Measurements from ENCODE around the gene AXIN1.

Gene AXIN1

DNA sequence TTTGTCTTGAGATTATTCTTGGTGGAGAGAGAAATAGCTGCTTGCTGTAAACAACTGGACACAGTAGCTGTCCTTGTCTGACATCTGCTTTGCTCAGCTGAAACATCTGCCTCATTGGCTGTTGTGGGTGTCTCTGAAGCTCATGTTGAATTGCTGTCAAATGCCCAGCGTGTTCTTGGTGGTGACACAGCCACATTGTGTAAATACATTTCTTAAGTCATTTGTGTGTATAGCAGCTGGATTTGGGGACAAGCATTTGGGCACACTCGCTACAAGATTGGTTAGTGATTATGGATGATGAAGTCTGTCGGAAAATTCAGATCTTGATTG is 112.6 kb downstream of the AXIN1 start:
- no peak for DNase-seq (ENCODE audit: low spot score)
- no peak overlapping the region for H3K27ac ChIP-seq (ENCODE audit: poor library complexity, severe bottlenecking)
- H3K36me3 ChIP-seq (ENCODE audit: low read depth): no peaks in the 10 kb centered on the region
- TF ChIP-seq, protein P1, sequence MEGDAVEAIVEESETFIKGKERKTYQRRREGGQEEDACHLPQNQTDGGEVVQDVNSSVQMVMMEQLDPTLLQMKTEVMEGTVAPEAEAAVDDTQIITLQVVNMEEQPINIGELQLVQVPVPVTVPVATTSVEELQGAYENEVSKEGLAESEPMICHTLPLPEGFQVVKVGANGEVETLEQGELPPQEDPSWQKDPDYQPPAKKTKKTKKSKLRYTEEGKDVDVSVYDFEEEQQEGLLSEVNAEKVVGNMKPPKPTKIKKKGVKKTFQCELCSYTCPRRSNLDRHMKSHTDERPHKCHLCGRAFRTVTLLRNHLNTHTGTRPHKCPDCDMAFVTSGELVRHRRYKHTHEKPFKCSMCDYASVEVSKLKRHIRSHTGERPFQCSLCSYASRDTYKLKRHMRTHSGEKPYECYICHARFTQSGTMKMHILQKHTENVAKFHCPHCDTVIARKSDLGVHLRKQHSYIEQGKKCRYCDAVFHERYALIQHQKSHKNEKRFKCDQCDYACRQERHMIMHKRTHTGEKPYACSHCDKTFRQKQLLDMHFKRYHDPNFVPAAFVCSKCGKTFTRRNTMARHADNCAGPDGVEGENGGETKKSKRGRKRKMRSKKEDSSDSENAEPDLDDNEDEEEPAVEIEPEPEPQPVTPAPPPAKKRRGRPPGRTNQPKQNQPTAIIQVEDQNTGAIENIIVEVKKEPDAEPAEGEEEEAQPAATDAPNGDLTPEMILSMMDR (IDR thresholded peaks at IDR 0.05; ENCODE audit: poor library complexity, severe bottlenecking): no peak
- H3K9me3 ChIP-seq (ENCODE audit: severe bottlenecking): no peaks in the 10 kb centered on the region
- no peak for ATAC-seq (ENCODE audit: low read depth)
- no peak overlapping the region for H3K4me3 ChIP-seq (ENCODE audit: severe bottlenecking)
- H3K4me1 ChIP-seq (ENCODE audit: insufficient read depth, poor library complexity, severe bottlenecking): no peaks in the 10 kb centered on the region
- H3K27me3 ChIP-seq (ENCODE audit: insufficient read depth, poor library complexity, severe bottlenecking): no peaks in the 10 kb centered on the region
